ENCODE measurements around the gene SNAP47.

DNA sequence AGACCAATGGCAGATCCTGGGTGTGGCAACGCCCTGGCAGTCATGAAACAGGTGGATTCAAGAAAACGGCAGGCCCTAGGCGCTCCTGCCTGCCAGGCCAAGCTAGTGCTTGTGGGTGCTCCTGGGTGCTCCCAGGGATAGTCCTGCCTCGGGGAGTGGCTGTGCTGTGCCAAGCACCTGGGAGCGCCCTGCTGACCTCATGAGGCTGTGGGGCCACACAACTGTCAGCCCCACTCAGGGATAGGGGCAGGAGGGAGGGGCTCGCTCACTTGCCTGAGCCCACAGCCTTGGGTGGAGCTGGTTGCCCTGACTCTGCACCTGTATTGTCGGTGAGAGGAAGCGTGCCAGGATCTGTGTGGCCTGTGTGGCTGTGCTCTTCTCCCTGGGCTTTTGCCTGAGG, 9.4 kb downstream of the SNAP47 start:
- TF ChIP-seq, protein P1, sequence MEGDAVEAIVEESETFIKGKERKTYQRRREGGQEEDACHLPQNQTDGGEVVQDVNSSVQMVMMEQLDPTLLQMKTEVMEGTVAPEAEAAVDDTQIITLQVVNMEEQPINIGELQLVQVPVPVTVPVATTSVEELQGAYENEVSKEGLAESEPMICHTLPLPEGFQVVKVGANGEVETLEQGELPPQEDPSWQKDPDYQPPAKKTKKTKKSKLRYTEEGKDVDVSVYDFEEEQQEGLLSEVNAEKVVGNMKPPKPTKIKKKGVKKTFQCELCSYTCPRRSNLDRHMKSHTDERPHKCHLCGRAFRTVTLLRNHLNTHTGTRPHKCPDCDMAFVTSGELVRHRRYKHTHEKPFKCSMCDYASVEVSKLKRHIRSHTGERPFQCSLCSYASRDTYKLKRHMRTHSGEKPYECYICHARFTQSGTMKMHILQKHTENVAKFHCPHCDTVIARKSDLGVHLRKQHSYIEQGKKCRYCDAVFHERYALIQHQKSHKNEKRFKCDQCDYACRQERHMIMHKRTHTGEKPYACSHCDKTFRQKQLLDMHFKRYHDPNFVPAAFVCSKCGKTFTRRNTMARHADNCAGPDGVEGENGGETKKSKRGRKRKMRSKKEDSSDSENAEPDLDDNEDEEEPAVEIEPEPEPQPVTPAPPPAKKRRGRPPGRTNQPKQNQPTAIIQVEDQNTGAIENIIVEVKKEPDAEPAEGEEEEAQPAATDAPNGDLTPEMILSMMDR (IDR thresholded peaks at IDR 0.05; ENCODE audit: insufficient read depth, low read length, poor library complexity, severe bottlenecking): no peak
- no peak for TF ChIP-seq EZH2phosphoT487 (conservative IDR thresholded peaks at IDR 0.05; ENCODE audit: low read length)
